GM18508 (cell line): Measurements from ENCODE around the gene XPR1.
"Not testable (repeated sequence)": the region's sequence is repeated elsewhere in the genome, so short reads cannot be mapped to it uniquely, and the experiment has no call there.

ENCODE experiments used
- ATAC-seq: cut with Tn5 transposase; IDR thresholded peaks from one replicate; pipeline ENCODE4 v1.9.1; 2021; ENCODE audit warnings: moderate number of reproducible peaks; ENCODE audit not compliant: insufficient read depth, unreplicated experiment

Gene XPR1

DNA sequence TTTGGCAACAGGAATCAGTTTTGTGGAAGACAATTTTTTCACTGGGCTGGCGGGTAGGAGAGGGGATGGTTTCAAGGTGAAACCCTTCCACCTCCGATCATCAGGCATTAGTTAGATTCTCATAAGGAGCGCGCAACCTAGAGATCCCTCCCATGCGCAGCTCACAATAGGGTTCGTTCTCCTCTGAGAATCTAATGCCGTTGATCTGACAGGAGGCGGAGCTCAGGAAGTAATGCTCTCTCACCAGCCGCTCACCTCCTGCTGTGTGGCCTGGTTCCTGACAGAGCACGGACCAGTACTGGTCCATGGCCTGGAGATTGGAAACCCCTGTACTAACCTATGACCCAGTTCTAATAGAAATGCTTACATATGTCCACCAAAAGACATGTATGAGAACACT is 184.3 kb downstream of the XPR1 start:
- no peak for ATAC-seq

- no peak for ATAC-seq
These were observed 190.1 kb downstream of the XPR1 start for GRCh38 chr1:180821970-180822369.

- not testable (repeated sequence) for ATAC-seq
These were observed 199.7 kb downstream of the XPR1 start for GRCh38 chr1:180831507-180831906.

DNA sequence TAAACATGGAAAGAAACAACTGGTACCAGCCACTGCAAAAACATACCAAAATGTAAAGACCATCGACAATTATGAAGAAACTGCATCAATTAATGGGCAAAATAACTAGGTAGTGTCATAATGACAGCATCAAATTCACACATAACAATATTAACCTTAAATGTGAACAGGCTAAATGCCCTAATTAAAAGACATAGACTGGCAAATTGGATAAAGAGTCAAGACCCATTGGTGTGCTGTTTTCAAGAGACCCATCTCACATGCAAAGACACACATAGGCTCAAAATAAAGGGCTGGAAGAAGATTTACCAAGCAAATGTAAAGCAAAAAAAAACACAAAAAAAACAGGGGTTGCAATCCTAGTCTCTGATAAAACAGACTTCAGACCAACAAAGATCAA is 201.4 kb downstream of the XPR1 start:
- not testable (repeated sequence) for ATAC-seq

GRCh38 chr1:180836449-180836848 is 204.6 kb downstream of the XPR1 start:
- ATAC-seq = no peak

DNA sequence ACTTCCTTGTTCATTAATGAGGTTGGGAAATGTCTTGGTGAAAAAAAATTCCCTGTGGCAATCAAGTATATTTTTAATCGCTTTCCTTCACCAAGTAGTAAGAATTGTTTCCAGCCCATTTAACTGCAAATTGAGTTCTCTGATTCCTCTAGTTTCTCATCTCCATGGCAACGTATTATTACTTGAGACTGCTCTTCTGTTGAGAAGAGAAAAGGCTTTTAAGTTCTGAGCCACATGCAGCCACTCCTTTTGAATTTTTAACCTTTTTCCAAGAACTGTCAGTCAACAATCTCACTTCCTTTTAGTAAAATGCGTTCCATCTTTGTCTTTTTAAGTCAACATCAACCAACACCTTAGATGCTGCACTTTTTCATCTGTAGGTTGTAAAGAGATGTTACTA is 205.2 kb downstream of the XPR1 start:
- ATAC-seq = no peak

DNA sequence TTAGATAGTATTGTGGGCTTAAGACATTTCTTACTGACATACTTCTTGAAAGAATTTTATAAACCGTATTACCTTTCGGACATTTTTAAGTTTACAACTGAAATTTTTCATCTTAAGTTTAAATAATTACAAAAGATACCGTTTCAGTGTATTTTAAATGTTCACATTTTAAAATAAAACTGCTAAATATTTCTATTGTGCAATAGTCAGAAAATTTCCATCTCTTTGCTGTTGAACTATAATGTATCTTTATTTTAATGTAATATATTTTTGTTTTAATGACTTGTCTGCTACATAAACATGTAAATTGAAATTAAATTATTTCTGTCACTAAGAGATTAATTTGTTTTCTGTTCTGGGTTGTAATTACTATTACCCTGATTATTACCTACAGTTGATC is 206.7 kb downstream of the XPR1 start:
- ATAC-seq = no peak

DNA sequence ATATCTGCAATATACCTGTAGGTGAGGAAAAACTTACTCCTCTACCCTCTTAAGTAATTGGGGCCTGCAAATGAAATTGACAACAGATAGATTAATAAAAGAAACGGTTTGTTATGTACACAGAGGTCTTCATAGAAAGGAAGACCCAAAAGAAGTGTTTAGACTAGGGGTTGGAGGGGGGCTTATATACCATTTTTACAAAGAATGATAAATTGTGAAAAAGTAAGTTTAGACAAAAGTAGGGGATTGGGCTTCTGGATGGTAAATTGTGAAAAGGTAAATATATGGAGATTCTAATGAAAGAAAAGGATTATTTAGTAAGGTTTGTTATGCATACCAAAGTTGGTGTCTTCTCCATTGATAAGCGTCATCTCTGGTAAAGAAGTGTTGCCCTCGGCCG is 207.7 kb downstream of the XPR1 start:
- no peak for ATAC-seq

GRCh38 chr1:180841415-180841814 is 209.6 kb downstream of the XPR1 start:
- ATAC-seq = no peak

- no peak for ATAC-seq
These were observed 210.2 kb downstream of the XPR1 start for GRCh38 chr1:180842052-180842451.

GRCh38 chr1:180842491-180843275 is 210.9 kb downstream of the XPR1 start:
- no peak for ATAC-seq

- no peak for ATAC-seq
These were observed 213.5 kb downstream of the XPR1 start for GRCh38 chr1:180845352-180845751.

GRCh38 chr1:180848191-180848590 is 216.4 kb downstream of the XPR1 start:
- no peak for ATAC-seq

DNA sequence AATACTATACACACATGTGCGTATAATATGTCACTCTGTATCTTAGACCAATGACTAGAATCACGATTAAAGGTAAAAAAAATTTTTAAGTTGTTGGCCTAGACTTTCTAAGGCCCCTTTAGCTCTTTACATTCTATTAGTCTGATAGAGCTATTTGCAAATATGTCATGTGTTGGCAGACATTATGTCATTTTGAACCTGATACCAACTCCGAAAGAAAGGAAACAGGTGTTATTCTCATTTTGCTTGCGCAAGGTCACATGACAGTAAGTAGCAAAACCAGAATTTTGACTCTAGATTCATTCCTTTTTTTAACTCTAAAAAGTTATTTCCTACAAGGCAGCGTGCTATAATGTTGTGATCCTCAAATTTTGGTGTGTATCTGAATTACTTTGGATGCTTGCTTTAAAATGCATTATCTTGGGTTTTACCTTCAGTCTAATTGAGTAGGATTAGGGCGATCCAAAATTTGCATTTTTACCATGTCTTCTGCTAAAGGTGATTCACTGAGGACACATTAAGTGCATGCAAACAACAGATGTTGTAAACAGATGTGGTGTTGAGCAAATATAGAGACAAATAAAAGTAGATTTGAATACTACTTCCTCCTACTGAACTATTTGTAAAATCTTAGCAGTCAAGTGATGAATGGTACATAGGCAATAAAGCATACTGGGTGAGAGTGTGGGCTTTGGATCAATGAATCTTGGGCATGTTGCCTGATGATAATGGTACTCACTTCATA is 217.4 kb downstream of the XPR1 start:
- no peak for ATAC-seq

- no peak for ATAC-seq
These were observed 220.4 kb downstream of the XPR1 start for GRCh38 chr1:180851995-180852887.

DNA sequence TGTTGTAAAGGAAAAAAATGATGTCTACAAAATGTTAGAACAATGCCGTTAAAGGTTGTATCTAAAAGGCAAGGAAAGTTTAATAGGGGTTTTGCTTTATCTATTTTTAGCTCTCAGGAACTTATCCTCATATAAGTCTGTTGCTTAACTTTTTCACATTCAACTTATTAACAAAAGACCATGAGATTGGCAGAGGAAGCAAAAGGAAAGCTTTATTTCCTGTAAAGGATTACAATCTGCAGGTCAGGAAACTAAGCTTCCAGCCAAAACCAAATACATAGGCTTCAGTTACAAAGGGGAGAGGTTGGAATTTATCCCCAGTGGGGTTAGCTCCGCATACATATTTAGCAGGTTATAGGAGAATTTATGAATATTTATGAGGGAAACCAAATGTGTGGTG is 222.2 kb downstream of the XPR1 start:
- no peak for ATAC-seq

DNA sequence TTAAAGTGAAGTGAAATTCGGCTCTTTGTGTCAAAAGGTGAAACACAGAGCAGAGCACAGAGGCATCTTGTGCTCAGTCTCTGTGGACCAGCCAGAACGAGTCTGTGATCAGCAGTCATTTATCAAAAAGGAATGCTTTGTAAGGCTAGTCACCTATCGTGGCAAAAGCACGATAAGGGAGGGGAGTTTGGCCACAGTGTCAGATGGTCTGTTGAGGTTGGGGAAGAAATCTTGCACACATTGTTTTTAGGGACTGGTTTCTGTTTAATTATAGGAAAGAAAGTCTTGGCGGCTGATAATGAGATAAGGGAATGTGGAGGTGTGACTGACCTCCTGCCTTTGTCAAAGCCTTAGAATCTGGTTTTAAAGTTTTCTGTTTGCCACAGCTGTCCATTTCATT is 222.6 kb downstream of the XPR1 start:
- ATAC-seq = no peak

DNA sequence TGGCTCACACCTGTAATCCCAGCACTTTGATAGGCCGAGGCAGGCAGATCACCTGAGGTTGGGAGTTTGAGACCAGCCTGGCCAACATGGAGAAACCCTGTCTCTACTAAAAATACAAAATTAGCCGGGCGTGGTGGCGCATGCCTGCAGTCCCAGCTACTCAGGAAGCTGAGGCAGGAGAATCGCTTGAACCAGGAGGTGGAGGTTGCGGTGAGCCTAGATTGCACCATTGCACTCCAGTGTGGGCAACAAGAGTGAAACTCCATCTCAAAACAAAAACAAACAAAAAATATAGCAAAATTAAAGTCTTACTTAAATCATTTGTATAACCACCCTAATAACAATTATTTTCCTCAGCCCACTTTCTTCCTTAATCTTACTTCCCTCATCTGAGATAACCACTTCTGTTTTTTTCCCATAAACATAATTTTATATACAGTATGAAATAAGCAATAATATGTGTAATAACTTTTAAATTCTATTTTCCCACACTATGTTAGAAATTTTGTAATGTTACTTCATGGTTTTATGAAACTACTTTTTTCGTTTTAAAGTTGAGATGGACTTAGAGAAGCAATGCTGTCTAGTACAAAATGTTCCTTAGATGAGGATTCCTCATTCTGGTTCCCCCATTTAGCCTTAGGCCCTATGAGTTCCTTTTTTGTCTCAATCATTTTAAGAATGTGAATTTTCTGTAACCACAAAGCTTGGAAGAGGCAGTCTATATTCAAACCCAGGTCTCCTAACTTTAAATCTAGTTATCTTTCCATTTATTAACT is 226.3 kb downstream of the XPR1 start:
- not testable (repeated sequence) for ATAC-seq

DNA sequence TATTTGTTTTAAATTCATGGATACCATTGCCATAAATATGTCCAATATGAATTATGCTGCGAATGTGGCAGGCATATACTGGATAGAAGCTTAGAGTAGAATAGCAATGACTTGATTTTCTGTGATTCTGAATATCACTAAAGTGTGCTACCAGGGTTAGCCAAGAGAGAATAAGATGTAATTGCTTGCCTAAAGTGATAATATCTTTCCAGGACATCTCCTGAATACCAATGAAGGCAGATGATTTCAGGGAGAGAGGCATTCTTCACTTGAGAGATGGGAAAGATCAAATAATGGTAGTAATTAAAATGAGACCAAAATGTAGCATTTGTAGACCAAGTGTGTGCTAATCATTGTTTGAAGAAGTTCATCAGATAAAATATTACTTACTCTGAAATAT is 227.5 kb downstream of the XPR1 start:
- no peak for ATAC-seq

GRCh38 chr1:180860535-180860934 is 228.7 kb downstream of the XPR1 start:
- no peak for ATAC-seq
